K562 (cell line): ENCODE data around the gene ATL3. TPM values are rescaled to one million over a fixed set of nuclear protein-coding genes. Genes with fewer than 3 reads are reported as not detected.

Experiments used
- ATAC-seq: fragments of 200-7000 bp; cut with Tn5 transposase; 3 replicates; pipeline ENCODE4 v1.9.1; 2020; ENCODE audit warnings: moderate library complexity
- BruUV-seq: library from RNA; stranded (reverse); fragments of 400-500 nt; replicated peaks from 2 replicates; lab custom pipeline; 2021; lab: Mats Ljungman, UMichigan
- CTCF ChIA-PET: fragments of 300-600 bp; formaldehyde crosslinking; extraction: SDS; loops from one replicate; lab custom pipeline; 2021; ENCODE audit warnings: low intra/inter-chr PET ratio; lab: Yijun Ruan, JAX
- POLR2A ChIA-PET: fragments of 300-600, 350-650 bp; sonication (Branson Sonifier 250); formaldehyde crosslinking; extraction: SDS; loops from one replicate; lab custom pipeline; 2021; ENCODE audit warnings: antibody characterized with exemption, inconsistent platforms; lab: Yijun Ruan, JAX
- DNase-seq, 4 experiments: peaks; one replicate each; pipeline versions ENCODE4 v3.0.0 to v3.0.0-alpha.2; 2011 to 2018; ENCODE audit warnings: low spot score in 3 of 4, mixed read lengths in 3 of 4; ENCODE audit errors: extremely low read depth in 1 of 4
- FAIRE-seq: peaks from 2 replicates; lab custom pipeline; 2011; peaks lifted over from hg19 to GRCh38; lab: Jason Lieb, UNC
- H2AFZ ChIP-seq: 2 replicates; pipeline ENCODE4 v1.6.0; 2011; ENCODE audit warnings: low read depth, low read length, control low read depth, inconsistent platforms
- H3K27ac ChIP-seq: fragments of 200-600 bp; 3 replicates; pipeline ENCODE4 v1.8.0; 2011; ENCODE audit warnings: low read depth, mild to moderate bottlenecking, control low read depth, inconsistent platforms, low read length, moderate library complexity, mixed read lengths; ENCODE audit errors: extremely low read depth
- H3K27me3 ChIP-seq, 2 experiments: fragments of 300-600 bp in 1 of 2; 2 replicates in 1 of 2; 3 replicates in 1 of 2; pipeline versions ENCODE4 v1.6.0 to v1.8.0; 2011; ENCODE audit warnings: inconsistent platforms in 2 of 2, low read length in 2 of 2, mild to moderate bottlenecking in 1 of 2, mixed read lengths in 1 of 2, moderate library complexity in 1 of 2; ENCODE audit not compliant: control insufficient read depth in 2 of 2, insufficient read depth in 2 of 2
- H3K36me3 ChIP-seq: fragments of 300-600 bp; 3 replicates; pipeline ENCODE4 v1.8.0; 2011; ENCODE audit warnings: mild to moderate bottlenecking, low read length, inconsistent platforms; ENCODE audit not compliant: control insufficient read depth, insufficient read depth
- H3K4me1 ChIP-seq, 2 experiments: fragments of 200-600 bp in 1 of 2; replicated peaks in 1 of 2; 2 replicates in 1 of 2; 3 replicates in 1 of 2; pipeline versions ENCODE4 v1.5.1 to v1.8.0; 2011; ENCODE audit warnings: inconsistent platforms in 2 of 2, low read length in 2 of 2, mild to moderate bottlenecking in 1 of 2, mixed read lengths in 1 of 2, moderate library complexity in 1 of 2; ENCODE audit not compliant: control insufficient read depth in 2 of 2, insufficient read depth in 2 of 2
- H3K4me2 ChIP-seq: 2 replicates; pipeline ENCODE4 v1.6.1; 2011; ENCODE audit warnings: low read length, control low read depth, inconsistent platforms, mixed read lengths; ENCODE audit not compliant: insufficient read depth
- H3K4me3 ChIP-seq: fragments of 200-600 bp; sonication (generic), shearing (Covaris generic); 2 replicates; pipeline ENCODE4 v1.5.1; 2016; ENCODE audit warnings: control low read depth, inconsistent platforms
- H3K79me2 ChIP-seq: fragments of 200-600 bp; 3 replicates; pipeline ENCODE4 v1.8.0; 2011; ENCODE audit warnings: low read length, inconsistent platforms; ENCODE audit not compliant: control insufficient read depth, insufficient read depth
- H3K9ac ChIP-seq, 2 experiments: 2 replicates each; pipeline versions ENCODE4 v1.6.0 to v1.6.1; 2011; ENCODE audit warnings: low read depth in 2 of 2, low read length in 2 of 2, control low read depth in 1 of 2, inconsistent platforms in 1 of 2, mild to moderate bottlenecking in 1 of 2, mixed read lengths in 1 of 2; ENCODE audit not compliant: insufficient read depth in 1 of 2
- H3K9me1 ChIP-seq: one replicate; pipeline ENCODE4 v1.6.0; 2011; ENCODE audit warnings: inconsistent platforms, mild to moderate bottlenecking, low read length, moderate library complexity; ENCODE audit not compliant: control insufficient read depth, insufficient read depth
- H3K9me3 ChIP-seq: replicated peaks from 2 replicates; pipeline ENCODE4 v1.5.1; 2011; ENCODE audit warnings: low read depth, low read length, inconsistent platforms; ENCODE audit not compliant: control insufficient read depth, insufficient read depth
- H4K20me1 ChIP-seq: replicated peaks from 2 replicates; pipeline ENCODE4 v1.6.1; 2011; ENCODE audit warnings: low read length, inconsistent platforms, mixed read lengths; ENCODE audit not compliant: control insufficient read depth, insufficient read depth
- ARID1B ChIP-seq: fragments of 450-650 bp; IDR thresholded peaks from 2 replicates; pipeline ENCODE4 v1.6.1; 2016; ENCODE audit warnings: antibody characterized with exemption, mild to moderate bottlenecking, inconsistent platforms
- ATF7 ChIP-seq: fragments of 450-650 bp; IDR thresholded peaks from 2 replicates; pipeline ENCODE4 v1.7.1; 2014; ENCODE audit warnings: mild to moderate bottlenecking, moderate library complexity
- C11orf30 ChIP-seq: fragments of 450-650 bp; IDR thresholded peaks from 2 replicates; pipeline ENCODE4 v1.6.1; 2016; ENCODE audit warnings: low read depth, mild to moderate bottlenecking
- JUND ChIP-seq, 2 experiments: IDR thresholded peaks; 2 replicates in 1 of 2; 3 replicates in 1 of 2; pipeline ENCODE4 v1.6.1; 2011; ENCODE audit warnings: borderline replicate concordance in 2 of 2, low read depth in 2 of 2, low read length in 2 of 2, improper control_type of control experiment in 1 of 2, missing biosample characterization in 1 of 2, missing genetic modification characterization in 1 of 2, missing genetic modification reagents in 1 of 2
- NFIC ChIP-seq: fragments of 450-650 bp; IDR thresholded peaks from 2 replicates; pipeline ENCODE4 v1.6.1; 2017; ENCODE audit warnings: mild to moderate bottlenecking, inconsistent platforms
- ZNF668 ChIP-seq: fragments of 250-450 bp; sonication (Bioruptor Pico); IDR thresholded peaks from 2 replicates; pipeline ENCODE4 v1.8.0; 2022; ENCODE audit warnings: mild to moderate bottlenecking, inconsistent platforms
- WGBS: fragments of 100-300 bp; shearing (Covaris generic); methylation state at CpG from one replicate; pipeline ENCODE4 v1.1.6; 2016; ENCODE audit warnings: low coverage, mixed read lengths; ENCODE audit not compliant: insufficient coverage; ENCODE audit errors: missing lambda C conversion rate; 5-methylcytosine and 5-hydroxymethylcytosine counted together
- in situ Hi-C: fragments of 300-500 bp; cut with MboI; formaldehyde crosslinking; loops from 4 replicates; pipeline ENCODE4 v1.15.0; 2018; ENCODE audit warnings: inconsistent platforms, mixed read lengths
- intact Hi-C: fragments of 100-400 bp; cut with micrococcal nuclease; formaldehyde crosslinking; loops from 2 replicates; pipeline ENCODE4 v1.14.2; 2022
- polyA plus RNA-seq, 8 experiments: library from polyadenylated mRNA; depleted of rRNA in 4 of 8; stranded (reverse) in 5 of 8; unstranded in 3 of 8; fragments of >200 nt; fragmentation: Nextera tagmentation in 2 of 8; fragmentation: Illumina TruSeq in 1 of 8; extraction: Ambion mirVana in 2 of 8; extraction: Trizol in 1 of 8; gene quantifications; 2 replicates each; pipeline versions ENCODE4 v1.2.1 to v1.2.3, GENCODE V29; 2011 to 2014; ENCODE audit warnings: inconsistent platforms in 1 of 8, missing spikeins in 1 of 8
- total RNA-seq, 7 experiments: library from RNA; depleted of rRNA in 6 of 7; stranded (reverse); fragments of >200 nt in 6 of 7; fragmentation: Illumina TruSeq in 2 of 7; extraction: Trizol in 2 of 7; gene quantifications; 2 replicates each; pipeline versions ENCODE4 v1.2.1 to v1.2.3, GENCODE V29; 2011 to 2021; ENCODE audit warnings: low replicate concordance in 1 of 7
- TF ChIP-seq, protein P1 (sequence below): sonication (generic); formaldehyde crosslinking; IDR thresholded peaks from 2 replicates; pipeline ENCODE4 v1.8.0; 2023; ENCODE audit warnings: mild to moderate bottlenecking, missing genetic modification reagents
- TF ChIP-seq, protein P2 (sequence below), 2 experiments: fragments of 450-650 bp in 1 of 2; IDR thresholded peaks; 2 replicates each; pipeline ENCODE4 v1.6.1; 2011 to 2017; ENCODE audit warnings: low read depth in 2 of 2, antibody characterized with exemption in 1 of 2, borderline replicate concordance in 1 of 2, low read length in 1 of 2, mild to moderate bottlenecking in 1 of 2, mixed read lengths in 1 of 2; ENCODE audit not compliant: control insufficient read depth in 1 of 2

ATL3 gene
- total and polyA plus RNA-seq, 9 of the 15 experiments (the other 6 are each of a cell fraction or from before 2014, with no cell fraction given): 18.2 to 39.8 (median 23.9) TPM

- Histone ChIP-seq H3K27ac (no peak overlapping the region), H3K4me3 (no peak overlapping the region), H3K79me2 (peaks cover 97% of the 10 kb centered on the region), H2AFZ (no peak overlapping the region), H3K9ac (no peak overlapping the region), H3K9me3 (no peaks in the 10 kb centered on the region), H3K9me1 (no peaks in the 10 kb centered on the region), H3K36me3 (peaks cover 18% of the 10 kb centered on the region; the same call in 2 of the 3 replicates), H3K4me2 (no peak overlapping the region), H3K27me3 (no peaks in the 10 kb centered on the region), H3K4me1 (peaks cover 21 to 51% of the 10 kb centered on the region in 2 experiments), H4K20me1 (peaks cover 8% of the 10 kb centered on the region)
- 22% methylated on average over 2 of the region's 2 CpGs for WGBS
- ChIA-PET CTCF (no interaction called here), POLR2A (interaction anchor here (0.6 to 2.4 kb wide), 5 partner anchors 8 to 270 kb away, joined by 3 to 7 read pairs (median 3); no protein-coding TSS in a partner anchor)
- ATAC-seq: no peak
- 0 out of 2 replicates have a peak, but pooled peaks have one; percentile 14 for TF ChIP-seq JUND (IDR thresholded peaks at IDR 0.05; ENCODE audit: borderline replicate concordance, low read depth, low read length)
- TF ChIP-seq JUND (tag; IDR thresholded peaks at IDR 0.05; ENCODE audit: borderline replicate concordance, low read depth, low read length): no peak
- peak; percentile 30; the same call in 1 of the 2 replicates for TF ChIP-seq ATF7
- TF ChIP-seq ARID1B: no peak
- TF ChIP-seq NFIC: 0 out of 2 replicates have a peak, but pooled peaks have one; percentile 13
- no peak for TF ChIP-seq C11orf30
- TF ChIP-seq, protein P1, sequence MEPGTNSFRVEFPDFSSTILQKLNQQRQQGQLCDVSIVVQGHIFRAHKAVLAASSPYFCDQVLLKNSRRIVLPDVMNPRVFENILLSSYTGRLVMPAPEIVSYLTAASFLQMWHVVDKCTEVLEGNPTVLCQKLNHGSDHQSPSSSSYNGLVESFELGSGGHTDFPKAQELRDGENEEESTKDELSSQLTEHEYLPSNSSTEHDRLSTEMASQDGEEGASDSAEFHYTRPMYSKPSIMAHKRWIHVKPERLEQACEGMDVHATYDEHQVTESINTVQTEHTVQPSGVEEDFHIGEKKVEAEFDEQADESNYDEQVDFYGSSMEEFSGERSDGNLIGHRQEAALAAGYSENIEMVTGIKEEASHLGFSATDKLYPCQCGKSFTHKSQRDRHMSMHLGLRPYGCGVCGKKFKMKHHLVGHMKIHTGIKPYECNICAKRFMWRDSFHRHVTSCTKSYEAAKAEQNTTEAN (CRISPR knock-in tag): no peak
- no peak for TF ChIP-seq ZNF668 (CRISPR knock-in tag)
- TF ChIP-seq, protein P2, sequence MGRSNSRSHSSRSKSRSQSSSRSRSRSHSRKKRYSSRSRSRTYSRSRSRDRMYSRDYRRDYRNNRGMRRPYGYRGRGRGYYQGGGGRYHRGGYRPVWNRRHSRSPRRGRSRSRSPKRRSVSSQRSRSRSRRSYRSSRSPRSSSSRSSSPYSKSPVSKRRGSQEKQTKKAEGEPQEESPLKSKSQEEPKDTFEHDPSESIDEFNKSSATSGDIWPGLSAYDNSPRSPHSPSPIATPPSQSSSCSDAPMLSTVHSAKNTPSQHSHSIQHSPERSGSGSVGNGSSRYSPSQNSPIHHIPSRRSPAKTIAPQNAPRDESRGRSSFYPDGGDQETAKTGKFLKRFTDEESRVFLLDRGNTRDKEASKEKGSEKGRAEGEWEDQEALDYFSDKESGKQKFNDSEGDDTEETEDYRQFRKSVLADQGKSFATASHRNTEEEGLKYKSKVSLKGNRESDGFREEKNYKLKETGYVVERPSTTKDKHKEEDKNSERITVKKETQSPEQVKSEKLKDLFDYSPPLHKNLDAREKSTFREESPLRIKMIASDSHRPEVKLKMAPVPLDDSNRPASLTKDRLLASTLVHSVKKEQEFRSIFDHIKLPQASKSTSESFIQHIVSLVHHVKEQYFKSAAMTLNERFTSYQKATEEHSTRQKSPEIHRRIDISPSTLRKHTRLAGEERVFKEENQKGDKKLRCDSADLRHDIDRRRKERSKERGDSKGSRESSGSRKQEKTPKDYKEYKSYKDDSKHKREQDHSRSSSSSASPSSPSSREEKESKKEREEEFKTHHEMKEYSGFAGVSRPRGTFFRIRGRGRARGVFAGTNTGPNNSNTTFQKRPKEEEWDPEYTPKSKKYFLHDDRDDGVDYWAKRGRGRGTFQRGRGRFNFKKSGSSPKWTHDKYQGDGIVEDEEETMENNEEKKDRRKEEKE (IDR thresholded peaks at IDR 0.05; ENCODE audit: borderline replicate concordance in 1 of 2, control insufficient read depth in 1 of 2, low read depth in 2 of 2, low read length in 1 of 2): no peak
- no peak for FAIRE-seq
- in situ Hi-C loops (no loop called here), intact Hi-C loops (no loop called here)
- BruUV-seq: no TSS peak
- DNase-seq: no peak
These were observed 15.8 kb upstream of the ATL3 start for GRCh38 chr11:63686926-63687325.
